ENCODE measurements around the gene KCNIP1. TPM values are rescaled to one million over a fixed set of nuclear protein-coding genes. Genes with fewer than 3 reads are reported as not detected.

The KCNIP1 gene
- total and polyA plus RNA-seq, 2 of the 13 experiments (the other 11 are each of a cell fraction or from before 2014, with no cell fraction given): not detected

DNA sequence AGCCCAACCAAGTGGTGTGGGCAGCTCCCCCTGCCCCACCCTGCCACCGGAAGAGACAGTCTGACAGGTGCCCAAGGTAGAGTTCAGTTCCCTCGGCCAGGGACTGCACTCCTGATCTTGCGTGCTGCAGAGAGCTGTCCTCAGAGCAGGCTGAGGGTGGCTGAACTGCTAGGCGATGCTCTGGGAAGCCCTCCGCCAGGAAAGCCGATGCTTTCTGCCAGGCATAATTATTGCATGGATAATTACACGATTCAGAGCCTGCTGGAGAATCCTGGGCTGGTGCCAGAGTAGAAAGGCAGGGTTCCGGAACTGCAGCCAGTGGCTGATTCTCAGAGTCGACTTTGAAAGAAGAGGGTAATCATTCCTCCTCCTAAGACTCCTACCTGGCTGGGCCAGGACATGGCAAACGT, 19.3 kb downstream of the KCNIP1 start:
- intact Hi-C loops (cut with micrococcal nuclease; ENCODE audit: unreplicated experiment): no loop called here
- in situ Hi-C loops (cut with HindIII; ENCODE audit: extremely low pct_ligation_motif_present, low pct_unique_long_range_greater_than_20kb): no loop called here
- no peak for ATAC-seq
- ChIA-PET POLR2A (no interaction called here), CTCF (ENCODE audit: low intra/inter-chr PET ratio, low total read pairs) (no interaction called here)
- no peak overlapping the region for H3K4me3 ChIP-seq (replicated peaks in 1 of 3; ENCODE audit: insufficient read depth in 1 of 3, low read depth in 2 of 3, low read length in 3 of 3)
- H3K36me3 ChIP-seq (replicated peaks in 1 of 2; ENCODE audit: control insufficient read depth in 1 of 2, insufficient read depth in 2 of 2, low read length in 2 of 2): no peaks in the 10 kb centered on the region
- no peak for DNase-seq (ENCODE audit: low spot score)
- H3K9me3 ChIP-seq (ENCODE audit: low read length): no peaks in the 10 kb centered on the region
- 20% methylated on average over 2 of the region's 10 CpGs for WGBS (ENCODE audit: low lambda C conversion rate)
- H4K20me1 ChIP-seq (ENCODE audit: insufficient read depth, low read length): no peaks in the 10 kb centered on the region
- FAIRE-seq: no peak
- H3K9ac ChIP-seq (ENCODE audit: insufficient read depth, low read depth, low read length): no peak overlapping the region
- no peak overlapping the region for H2AFZ ChIP-seq (ENCODE audit: low read length)
- no TSS peak for BruUV-seq (replicated peaks)
- TF ChIP-seq MED13 (CRISPR knock-in tag; IDR thresholded peaks at IDR 0.05): no peak
- TF ChIP-seq FOXA1 (IDR thresholded peaks at IDR 0.05): no peak
- no peak for TF ChIP-seq FOXA1 (CRISPR knock-in tag; IDR thresholded peaks at IDR 0.05)
- TF ChIP-seq CSRNP2 (CRISPR knock-in tag; conservative IDR thresholded peaks at IDR 0.05; ENCODE audit: low read depth): no peak
- TF ChIP-seq RNF219 (CRISPR knock-in tag; IDR thresholded peaks at IDR 0.05): no peak
- TF ChIP-seq ZBTB7B (CRISPR knock-in tag; IDR thresholded peaks at IDR 0.05): no peak
- TF ChIP-seq ZNF296 (CRISPR knock-in tag; conservative IDR thresholded peaks at IDR 0.05): no peak
- TF ChIP-seq POLR2AphosphoS2 (IDR thresholded peaks at IDR 0.05; ENCODE audit: low read depth, low read length): no peak
- no peak for TF ChIP-seq ZSCAN12 (CRISPR knock-in tag; IDR thresholded peaks at IDR 0.05)
- no peak for TF ChIP-seq TAF1 (CRISPR knock-in tag; IDR thresholded peaks at IDR 0.05)
- TF ChIP-seq HOXA9 (CRISPR knock-in tag; IDR thresholded peaks at IDR 0.05; ENCODE audit: borderline replicate concordance): no peak
- TF ChIP-seq KLF11 (CRISPR knock-in tag; IDR thresholded peaks at IDR 0.05): no peak
- TF ChIP-seq SKI (IDR thresholded peaks at IDR 0.05; ENCODE audit: partially characterized antibody): no peak
- TF ChIP-seq KDM1A (CRISPR knock-in tag; IDR thresholded peaks at IDR 0.05): no peak
- no peak for TF ChIP-seq REPIN1 (CRISPR knock-in tag; IDR thresholded peaks at IDR 0.05; ENCODE audit: borderline replicate concordance, low read depth)
- TF ChIP-seq SYNCRIP (IDR thresholded peaks at IDR 0.05; ENCODE audit: insufficient read depth, low read depth, low read length): no peak
- TF ChIP-seq KMT2B (CRISPR knock-in tag; IDR thresholded peaks at IDR 0.05): no peak
- TF ChIP-seq, protein P1, sequence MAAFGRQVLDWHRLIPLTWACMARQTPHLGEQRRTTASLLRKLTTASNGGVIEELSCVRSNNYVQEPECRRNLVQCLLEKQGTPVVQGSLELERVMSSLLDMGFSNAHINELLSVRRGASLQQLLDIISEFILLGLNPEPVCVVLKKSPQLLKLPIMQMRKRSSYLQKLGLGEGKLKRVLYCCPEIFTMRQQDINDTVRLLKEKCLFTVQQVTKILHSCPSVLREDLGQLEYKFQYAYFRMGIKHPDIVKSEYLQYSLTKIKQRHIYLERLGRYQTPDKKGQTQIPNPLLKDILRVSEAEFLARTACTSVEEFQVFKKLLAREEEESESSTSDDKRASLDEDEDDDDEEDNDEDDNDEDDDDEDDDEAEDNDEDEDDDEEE (CRISPR knock-in tag; IDR thresholded peaks at IDR 0.05): no peak
- TF ChIP-seq FOXK1 (CRISPR knock-in tag; IDR thresholded peaks at IDR 0.05; ENCODE audit: borderline replicate concordance, low read depth): no peak
- peaks cover 0 to 3% of the 10 kb centered on the region in 2 experiments; a peak in 2 of 5 replicates for H3K27me3 ChIP-seq (ENCODE audit: control insufficient read depth in 1 of 2, insufficient read depth in 2 of 2, low read length in 2 of 2)
- no peaks in the 10 kb centered on the region for H3K4me1 ChIP-seq (ENCODE audit: insufficient read depth, low read length)
- H3K79me2 ChIP-seq (ENCODE audit: insufficient read depth, low read length): no peaks in the 10 kb centered on the region
- no peak overlapping the region for H3K4me2 ChIP-seq (ENCODE audit: low read depth, low read length)
- no peak overlapping the region for H3K27ac ChIP-seq (ENCODE audit: extremely low read length, insufficient read depth, low read length)

Data from HepG2 (cell line).